ENCODE results near the gene CLPTM1L.
"Not testable (repeated sequence)": the region's sequence is repeated elsewhere in the genome, so short reads cannot be mapped to it uniquely, and the experiment has no call there.

Gene CLPTM1L

GRCh38 chr5:1366514-1366913 lies 21.6 kb upstream of the CLPTM1L start:
- TF ChIP-seq CTCF (IDR thresholded peaks at IDR 0.05; ENCODE audit: insufficient read depth, missing control alignments) = no peak
- DNase-seq (ENCODE audit: insufficient read length, low spot score) (no peak), FAIRE-seq (no peak)

- DNase-seq (ENCODE audit: insufficient read length, low spot score) = no peak
- no peak for TF ChIP-seq CTCF (IDR thresholded peaks at IDR 0.05; ENCODE audit: insufficient read depth, missing control alignments)
- FAIRE-seq = no peak
Measured at GRCh38 chr5:1364211-1364610, 19.3 kb upstream of the CLPTM1L start.

GRCh38 chr5:1363581-1363980 lies 18.7 kb upstream of the CLPTM1L start:
- DNase-seq (ENCODE audit: insufficient read length, low spot score) (no peak), FAIRE-seq (no peak)
- no peak for TF ChIP-seq CTCF (IDR thresholded peaks at IDR 0.05; ENCODE audit: insufficient read depth, missing control alignments)

GRCh38 chr5:1363160-1363559 lies 18.3 kb upstream of the CLPTM1L start:
- DNase-seq (ENCODE audit: insufficient read length, low spot score) = no peak
- no peak for TF ChIP-seq CTCF (IDR thresholded peaks at IDR 0.05; ENCODE audit: insufficient read depth, missing control alignments)
- no peak for FAIRE-seq

GRCh38 chr5:1362242-1363015 lies 17.5 kb upstream of the CLPTM1L start:
- no peak for TF ChIP-seq CTCF (IDR thresholded peaks at IDR 0.05; ENCODE audit: insufficient read depth, missing control alignments)
- no peak for FAIRE-seq
- DNase-seq (ENCODE audit: insufficient read length, low spot score) = no peak

- DNase-seq (ENCODE audit: insufficient read length, low spot score) (no peak), FAIRE-seq (no peak)
- no peak for TF ChIP-seq CTCF (IDR thresholded peaks at IDR 0.05; ENCODE audit: insufficient read depth, missing control alignments)
Measured at GRCh38 chr5:1360861-1361260, 16.0 kb upstream of the CLPTM1L start.

- DNase-seq (ENCODE audit: insufficient read length, low spot score); FAIRE-seq: not testable (repeated sequence)
Measured at GRCh38 chr5:1360367-1360766, 15.5 kb upstream of the CLPTM1L start.
